GM12872 (cell line): Measurements from ENCODE around the gene IER3IP1.

Source experiments
- CTCF ChIP-seq: IDR thresholded peaks from 3 replicates; pipeline ENCODE4 v1.5.1; 2011; ENCODE audit warnings: low read depth, mild to moderate bottlenecking, low read length, moderate library complexity; ENCODE audit not compliant: insufficient read depth

IER3IP1 gene

GRCh38 chr18:47108998-47109405 lies 67.2 kb downstream of the IER3IP1 start:
- no peak for TF ChIP-seq CTCF

GRCh38 chr18:47108373-47108772 lies 67.8 kb downstream of the IER3IP1 start:
- TF ChIP-seq CTCF = no peak
